ENCODE measurements around the gene GREM1. TPM values are rescaled to one million over a fixed set of nuclear protein-coding genes. Genes with fewer than 3 reads are reported as not detected.

Gene GREM1
- total RNA-seq, 3 donors from 2014 or later (not counting 1 experiment from before 2014, with no cell fraction given): not detected

DNA sequence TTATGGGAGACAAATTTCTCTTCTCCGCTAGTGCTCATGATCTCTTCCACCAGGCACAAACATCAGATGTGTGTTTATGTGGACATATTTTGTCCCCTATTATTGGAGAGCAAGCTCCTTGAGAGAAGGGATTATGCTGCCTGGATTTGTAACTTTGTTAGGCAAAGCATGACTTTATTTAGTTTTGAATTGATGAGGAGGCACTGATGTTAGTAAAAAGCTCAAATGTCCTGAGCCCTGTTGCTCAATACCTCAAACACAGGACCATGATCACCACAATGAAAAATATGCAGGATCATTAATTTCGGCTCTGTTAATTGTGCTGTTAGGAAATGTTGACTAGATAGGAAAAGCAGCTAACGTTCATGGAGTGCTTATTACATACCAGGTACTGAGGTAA, 47.2 kb upstream of the GREM1 start:
- H3K36me3 ChIP-seq (ENCODE audit: control insufficient read depth, insufficient read depth, low read length): no peaks in the 10 kb centered on the region
- no peaks in the 10 kb centered on the region for H3K4me1 ChIP-seq (ENCODE audit: control insufficient read depth, insufficient read depth, low read length)
- no peak overlapping the region for H3K27ac ChIP-seq (ENCODE audit: low read length)
- Mint-ChIP-seq H3K27ac (no peak overlapping the region), H3K9me3 (no peaks in the 10 kb centered on the region), H3K36me3 (no peaks in the 10 kb centered on the region), H3K4me3 (no peak overlapping the region), H3K27me3 (ENCODE audit: low read depth in 2 of 2) (peaks cover 0 to 2% of the 10 kb centered on the region in 2 donors), H3K4me1 (no peaks in the 10 kb centered on the region)
- intact Hi-C loops (cut with micrococcal nuclease): no loop called here
- ATAC-seq (no peak), DNase-seq (no peak)
- WGBS (ENCODE audit: insufficient coverage): 100% methylated on average over 3 of the region's 3 CpGs
- TF ChIP-seq, protein P1, sequence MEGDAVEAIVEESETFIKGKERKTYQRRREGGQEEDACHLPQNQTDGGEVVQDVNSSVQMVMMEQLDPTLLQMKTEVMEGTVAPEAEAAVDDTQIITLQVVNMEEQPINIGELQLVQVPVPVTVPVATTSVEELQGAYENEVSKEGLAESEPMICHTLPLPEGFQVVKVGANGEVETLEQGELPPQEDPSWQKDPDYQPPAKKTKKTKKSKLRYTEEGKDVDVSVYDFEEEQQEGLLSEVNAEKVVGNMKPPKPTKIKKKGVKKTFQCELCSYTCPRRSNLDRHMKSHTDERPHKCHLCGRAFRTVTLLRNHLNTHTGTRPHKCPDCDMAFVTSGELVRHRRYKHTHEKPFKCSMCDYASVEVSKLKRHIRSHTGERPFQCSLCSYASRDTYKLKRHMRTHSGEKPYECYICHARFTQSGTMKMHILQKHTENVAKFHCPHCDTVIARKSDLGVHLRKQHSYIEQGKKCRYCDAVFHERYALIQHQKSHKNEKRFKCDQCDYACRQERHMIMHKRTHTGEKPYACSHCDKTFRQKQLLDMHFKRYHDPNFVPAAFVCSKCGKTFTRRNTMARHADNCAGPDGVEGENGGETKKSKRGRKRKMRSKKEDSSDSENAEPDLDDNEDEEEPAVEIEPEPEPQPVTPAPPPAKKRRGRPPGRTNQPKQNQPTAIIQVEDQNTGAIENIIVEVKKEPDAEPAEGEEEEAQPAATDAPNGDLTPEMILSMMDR (IDR thresholded peaks at IDR 0.05): no peak
- no peak overlapping the region for H3K4me3 ChIP-seq (ENCODE audit: low read length)
- H3K27me3 ChIP-seq (ENCODE audit: control insufficient read depth, insufficient read depth, low read length): no peaks in the 10 kb centered on the region
- H3K9me3 ChIP-seq (ENCODE audit: control insufficient read depth, insufficient read depth, low read length): no peaks in the 10 kb centered on the region

DNA sequence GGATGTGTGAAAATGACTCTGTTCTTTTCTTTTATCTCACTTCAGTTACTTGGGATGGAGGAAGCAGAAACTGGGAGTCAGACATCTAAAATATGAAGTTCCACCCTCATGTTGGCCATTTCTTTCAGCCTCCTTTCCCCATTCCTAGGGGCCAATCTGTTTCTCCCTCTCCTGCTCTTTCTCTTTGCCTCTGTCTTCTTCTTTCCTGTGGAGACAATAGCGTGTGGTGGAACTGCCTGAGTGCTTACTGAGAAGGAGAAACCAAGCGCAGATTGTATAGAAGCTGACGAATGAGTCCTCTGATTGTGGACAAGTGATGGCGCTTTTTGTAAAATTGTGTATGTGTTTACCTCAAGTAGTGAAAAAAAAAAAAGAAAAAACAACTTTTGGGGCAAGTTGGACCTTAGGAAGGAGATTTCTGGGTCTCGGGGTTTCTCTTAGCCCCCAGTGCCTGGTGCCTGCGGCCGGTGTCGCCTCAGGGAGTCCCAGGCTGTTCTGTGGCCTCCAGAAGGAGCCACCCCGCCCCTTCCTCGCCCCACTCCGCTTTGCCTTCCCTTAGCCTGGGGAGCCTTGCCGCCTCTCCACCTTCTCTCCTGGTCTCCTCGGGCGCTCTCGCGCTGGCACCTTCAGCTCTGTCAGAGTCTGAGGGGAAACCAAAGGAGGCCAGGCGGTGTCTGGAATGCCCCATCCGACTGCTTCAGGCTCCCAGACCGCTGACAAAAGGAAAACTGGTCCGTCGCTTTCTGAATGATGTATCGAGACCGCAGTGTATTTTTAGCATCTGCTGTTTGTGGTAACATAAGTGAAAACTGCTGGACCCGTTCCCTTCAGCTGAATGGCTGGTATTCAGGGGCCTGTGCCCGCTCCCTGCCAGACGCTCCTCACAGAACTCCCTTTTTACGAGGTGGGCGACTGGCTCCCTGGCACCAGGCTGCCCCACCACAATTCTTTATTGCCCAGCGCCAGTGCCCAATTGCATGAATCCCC, 46.2 kb upstream of the GREM1 start:
- H3K4me3 Mint-ChIP-seq: no peak overlapping the region
- H3K9me3 Mint-ChIP-seq: no peaks in the 10 kb centered on the region
- H3K36me3 ChIP-seq (ENCODE audit: control insufficient read depth, insufficient read depth, low read length): no peaks in the 10 kb centered on the region
- H3K36me3 Mint-ChIP-seq: no peaks in the 10 kb centered on the region
- H3K27ac ChIP-seq (ENCODE audit: low read length): no peak overlapping the region
- DNase-seq (no peak), ATAC-seq (no peak)
- H3K27me3 ChIP-seq (ENCODE audit: control insufficient read depth, insufficient read depth, low read length): no peaks in the 10 kb centered on the region
- WGBS (ENCODE audit: insufficient coverage): 96% methylated on average over 29 of the region's 29 CpGs
- no peak overlapping the region for H3K4me3 ChIP-seq (ENCODE audit: low read length)
- no peaks in the 10 kb centered on the region for H3K4me1 ChIP-seq (ENCODE audit: control insufficient read depth, insufficient read depth, low read length)
- TF ChIP-seq, protein P1 (IDR thresholded peaks at IDR 0.05): no peak
- no peak overlapping the region for H3K27ac Mint-ChIP-seq
- no peaks in the 10 kb centered on the region for H3K4me1 Mint-ChIP-seq
- peaks cover 0 to 2% of the 10 kb centered on the region in 2 donors for H3K27me3 Mint-ChIP-seq (ENCODE audit: low read depth in 2 of 2)
- no peaks in the 10 kb centered on the region for H3K9me3 ChIP-seq (ENCODE audit: control insufficient read depth, insufficient read depth, low read length)
- intact Hi-C loops (cut with micrococcal nuclease): no loop called here

DNA sequence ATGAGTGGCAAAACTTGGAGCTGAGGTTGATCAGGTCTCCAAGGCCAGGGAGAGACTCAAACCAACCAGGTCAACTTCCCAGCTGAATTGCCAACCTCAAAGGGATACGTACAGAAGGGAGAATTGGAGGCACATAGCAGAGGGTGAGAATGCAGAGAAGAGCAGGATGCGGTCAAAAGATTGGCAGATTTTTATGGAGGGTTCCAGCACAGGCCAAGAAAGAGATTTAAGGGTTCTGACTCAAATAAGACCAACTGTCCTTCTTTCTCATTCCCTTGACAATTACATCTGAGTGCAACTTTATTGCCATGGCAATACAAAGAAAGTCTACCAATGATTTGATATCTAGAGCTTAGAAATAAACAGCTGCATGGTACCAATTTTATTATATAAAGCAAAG, 43.1 kb upstream of the GREM1 start:
- Histone ChIP-seq H3K27me3 (ENCODE audit: control insufficient read depth, insufficient read depth, low read length) (no peaks in the 10 kb centered on the region), H3K4me1 (ENCODE audit: control insufficient read depth, insufficient read depth, low read length) (no peaks in the 10 kb centered on the region), H3K9me3 (ENCODE audit: control insufficient read depth, insufficient read depth, low read length) (no peaks in the 10 kb centered on the region), H3K4me3 (ENCODE audit: low read length) (no peak overlapping the region), H3K36me3 (ENCODE audit: control insufficient read depth, insufficient read depth, low read length) (no peaks in the 10 kb centered on the region), H3K27ac (ENCODE audit: low read length) (no peak overlapping the region)
- Mint-ChIP-seq H3K4me1 (no peaks in the 10 kb centered on the region), H3K9me3 (no peaks in the 10 kb centered on the region), H3K4me3 (no peak overlapping the region), H3K27me3 (ENCODE audit: low read depth in 2 of 2) (peaks cover 2 to 11% of the 10 kb centered on the region in 2 donors), H3K36me3 (no peaks in the 10 kb centered on the region), H3K27ac (no peak overlapping the region)
- intact Hi-C loops (cut with micrococcal nuclease): no loop called here
- DNase-seq (no peak), ATAC-seq (no peak)
- WGBS (ENCODE audit: insufficient coverage): 93% methylated on average over 2 of the region's 2 CpGs
- TF ChIP-seq, protein P1 (IDR thresholded peaks at IDR 0.05): no peak

Data from natural killer cell (primary cell).